ENCODE results near the gene TCL1A. TPM values are rescaled to one million over a fixed set of nuclear protein-coding genes. Genes with fewer than 3 reads are reported as not detected.

TCL1A gene, protein sequence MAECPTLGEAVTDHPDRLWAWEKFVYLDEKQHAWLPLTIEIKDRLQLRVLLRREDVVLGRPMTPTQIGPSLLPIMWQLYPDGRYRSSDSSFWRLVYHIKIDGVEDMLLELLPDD
- total RNA-seq (2014; rRNA removed; shearing (Covaris generic)) = not detected in 2 replicates

DNA sequence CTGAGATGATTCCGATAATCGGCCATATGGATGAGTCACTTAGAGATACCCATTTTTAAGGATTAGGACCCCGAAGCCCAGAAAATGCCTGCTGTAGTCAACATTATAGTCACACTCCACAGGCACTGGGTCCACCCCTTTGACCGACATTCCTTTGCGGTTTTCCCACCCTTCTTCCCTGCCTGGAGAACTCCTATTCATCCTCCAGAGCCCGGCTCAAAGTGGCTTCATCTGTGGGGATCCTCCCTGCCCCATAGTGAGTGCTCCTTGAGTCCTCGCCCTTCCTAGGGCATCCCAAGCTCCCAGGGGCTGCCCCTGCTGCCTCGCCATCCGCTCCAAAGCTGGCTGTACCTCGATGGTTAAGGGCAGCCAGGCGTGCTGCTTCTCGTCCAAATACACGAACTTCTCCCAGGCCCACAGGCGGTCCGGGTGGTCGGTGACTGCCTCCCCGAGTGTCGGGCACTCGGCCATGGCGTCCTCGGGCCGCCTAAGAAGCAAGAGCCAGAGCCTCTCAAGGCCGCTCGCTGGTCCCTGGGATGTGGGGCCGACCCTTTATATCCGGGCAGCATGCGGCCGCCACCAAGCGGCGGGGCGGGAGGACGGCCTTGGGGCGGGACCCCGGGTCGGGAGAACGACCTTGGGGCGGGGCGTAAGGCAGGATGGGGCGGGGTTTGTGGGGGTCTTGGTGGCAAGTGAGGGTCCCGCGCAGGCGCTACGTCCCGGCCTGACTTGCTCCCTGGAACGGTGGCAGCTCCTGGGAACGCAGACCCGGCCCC, at the start of gene TCL1A:
Gene TCL1A (minus strand): TSS at position 530 of the 776 bp plus-strand sequence. CDS start 59 bp downstream, at position 471.

DNA sequence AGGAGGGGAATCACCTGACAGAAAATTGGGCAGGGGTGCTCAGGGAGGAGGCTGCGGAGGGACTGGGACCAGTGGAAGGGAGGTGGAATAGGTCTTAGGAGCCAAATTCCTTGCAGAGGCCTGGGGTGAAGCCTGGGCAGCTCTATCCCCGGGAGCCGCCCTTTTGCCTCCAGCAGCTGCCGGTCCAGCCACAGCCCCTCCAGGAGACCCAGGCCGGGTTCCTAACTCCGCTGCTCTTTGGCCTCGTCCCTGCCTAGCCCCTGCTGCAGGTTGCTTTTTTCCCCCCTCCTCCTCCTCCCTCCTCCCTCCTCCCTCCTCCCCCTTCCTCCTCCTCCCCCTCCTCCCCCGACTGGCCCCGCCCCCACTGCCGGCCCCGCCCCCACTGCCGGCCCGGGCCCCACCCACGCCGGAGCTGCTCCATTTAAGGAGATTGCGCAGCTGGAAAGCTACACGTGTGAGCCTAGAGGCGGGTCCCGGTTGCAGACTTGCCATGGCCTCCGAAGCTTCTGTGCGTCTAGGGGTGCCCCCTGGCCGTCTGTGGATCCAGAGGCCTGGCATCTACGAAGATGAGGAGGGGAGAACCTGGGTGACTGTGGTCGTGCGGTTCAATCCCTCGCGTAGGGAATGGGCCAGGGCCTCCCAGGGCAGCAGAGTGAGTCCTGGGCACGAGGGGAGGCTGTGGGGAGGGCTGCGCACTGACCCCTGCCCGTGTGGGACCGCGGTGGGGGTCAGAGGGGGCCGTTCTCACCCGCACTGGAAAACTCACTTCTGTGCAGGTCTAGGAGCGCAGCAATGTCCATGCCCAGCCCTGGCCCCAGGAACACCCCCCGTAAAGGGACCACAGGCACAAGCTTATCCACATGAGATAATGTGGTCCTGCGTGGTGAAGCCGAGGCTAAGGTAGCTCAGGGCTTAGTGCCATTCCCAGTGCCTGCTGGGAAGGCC, 27.7 kb downstream of the TCL1A start, which contains the start of gene TCL1B:
Gene TCL1B (plus strand): TSS at position 449 of the 945 bp plus-strand sequence. CDS start 42 bp downstream, at position 491.

Small RNA genes within 50 kb of the gene (small RNA-seq; reads per million reads assigned to genes)
- not detected for gene RF02193

Other genes starting within 250 kb of the TCL1A start
- 6.0 and 6.8 TPM in 2 replicates for gene SYNE3, start 197.5 kb downstream of the TCL1A start, total RNA-seq (2014; rRNA removed; shearing (Covaris generic))
- 28.8 and 34.1 TPM in 2 replicates for gene GLRX5, start 179.1 kb downstream of the TCL1A start, total RNA-seq (2014; rRNA removed; shearing (Covaris generic))
- gene TCL1B, start 27.7 kb downstream of the TCL1A start, total RNA-seq (2014; rRNA removed; shearing (Covaris generic)) = not detected in 2 replicates
- gene TUNAR, start 162.7 kb upstream of the TCL1A start, total RNA-seq (2014; rRNA removed; shearing (Covaris generic)) = not detected in 2 replicates

Data from A375 (cell line).